Measurements from ENCODE around the gene TRIM25.

Gene TRIM25

DNA sequence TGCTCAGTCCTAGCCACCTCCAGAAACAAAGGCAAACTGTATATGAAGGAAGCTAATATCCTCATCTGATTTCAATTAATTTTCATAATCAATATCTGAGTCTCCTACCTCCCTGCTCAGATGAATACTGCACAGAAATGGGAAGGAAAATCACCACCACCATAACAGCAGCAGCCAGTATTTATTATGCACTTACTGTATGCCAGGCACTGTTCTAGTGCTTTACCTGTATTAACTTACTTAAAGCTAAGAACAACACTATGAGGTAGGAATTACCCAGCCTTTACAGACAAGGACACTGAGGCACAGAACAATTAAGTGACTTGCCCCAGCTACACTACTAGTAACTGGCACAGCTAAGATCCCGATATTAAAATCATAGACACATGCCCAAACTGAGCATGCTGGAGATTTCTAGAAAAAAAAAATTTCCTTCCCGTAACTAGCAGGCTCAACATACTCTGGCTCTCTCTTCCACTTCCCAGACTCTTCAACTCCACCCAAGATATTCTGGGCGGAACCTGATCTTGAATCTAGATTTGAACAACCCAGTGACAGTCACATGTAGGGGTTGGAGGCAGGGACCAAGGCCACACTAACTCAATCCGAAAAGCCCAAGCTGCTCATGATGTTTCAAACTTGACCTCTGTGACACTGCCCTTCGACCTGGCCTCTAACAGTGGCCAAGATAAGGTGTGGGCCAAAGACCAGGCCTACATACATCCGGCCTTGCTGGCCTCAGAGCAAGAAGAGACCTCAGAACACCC lies 3.9 kb downstream of the TRIM25 start:
- Histone ChIP-seq H3K9ac (ENCODE audit: low read depth, low read length) (no peak overlapping the region), H3K4me3 (ENCODE audit: low read length) (no peak overlapping the region), H3K4me1 (ENCODE audit: insufficient read depth, low read length) (peaks cover 2% of the 10 kb centered on the region; the same call in 1 of the 2 replicates), H3K27me3 (ENCODE audit: insufficient read depth, low read length) (peaks cover 24% of the 10 kb centered on the region), H3K36me3 (ENCODE audit: insufficient read depth, low read length) (peaks cover 34% of the 10 kb centered on the region), H3K9me3 (ENCODE audit: insufficient read depth, low read depth, low read length) (no peaks in the 10 kb centered on the region), H3K27ac (ENCODE audit: low read depth, low read length) (no peak overlapping the region)
- WGBS, result 94% methylated on average over 6 of the region's 6 CpGs

- no peaks in the 10 kb centered on the region for H3K9me3 ChIP-seq (ENCODE audit: insufficient read depth, low read depth, low read length)
- no peak overlapping the region for H3K9ac ChIP-seq (ENCODE audit: low read depth, low read length)
- H3K27ac ChIP-seq (ENCODE audit: low read depth, low read length), result no peak overlapping the region
- no peaks in the 10 kb centered on the region for H3K4me1 ChIP-seq (ENCODE audit: insufficient read depth, low read length)
- H3K36me3 ChIP-seq (ENCODE audit: insufficient read depth, low read length), result peaks cover 51% of the 10 kb centered on the region
- peaks cover 8% of the 10 kb centered on the region for H3K27me3 ChIP-seq (ENCODE audit: insufficient read depth, low read length)
- 92% methylated on average over 9 of the region's 9 CpGs for WGBS
- no peak overlapping the region for H3K4me3 ChIP-seq (ENCODE audit: low read length)
Measured at GRCh38 chr17:56908001-56908542, 5.8 kb downstream of the TRIM25 start.

- H3K36me3 ChIP-seq (ENCODE audit: insufficient read depth, low read length), result peaks cover 87% of the 10 kb centered on the region
- no peak overlapping the region for H3K9ac ChIP-seq (ENCODE audit: low read depth, low read length)
- no peak overlapping the region for H3K27ac ChIP-seq (ENCODE audit: low read depth, low read length)
- no peaks in the 10 kb centered on the region for H3K4me1 ChIP-seq (ENCODE audit: insufficient read depth, low read length)
- no peaks in the 10 kb centered on the region for H3K9me3 ChIP-seq (ENCODE audit: insufficient read depth, low read depth, low read length)
- H3K4me3 ChIP-seq (ENCODE audit: low read length), result no peak overlapping the region
- 98% methylated on average over 5 of the region's 5 CpGs for WGBS
- no peaks in the 10 kb centered on the region for H3K27me3 ChIP-seq (ENCODE audit: insufficient read depth, low read length)
Measured at GRCh38 chr17:56903560-56903959, 10.3 kb downstream of the TRIM25 start.

DNA sequence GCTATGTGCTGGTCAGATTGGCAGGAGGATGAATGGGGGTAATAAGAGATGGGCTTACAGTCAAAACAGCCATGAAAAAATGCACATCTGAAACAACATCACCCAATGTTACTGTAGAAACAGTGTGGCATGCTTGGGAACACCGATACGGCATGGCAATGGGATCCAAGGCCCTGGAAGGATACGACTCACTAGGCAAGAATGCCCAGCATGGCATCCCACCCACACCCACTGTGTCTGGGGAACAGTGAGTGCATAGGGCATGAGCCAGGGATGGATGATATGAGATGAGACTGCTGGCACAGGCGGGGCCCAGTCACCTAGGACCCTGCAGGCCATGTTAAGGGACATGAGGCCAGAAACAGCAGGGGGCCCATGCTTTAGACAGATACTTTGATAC lies 11.5 kb downstream of the TRIM25 start:
- no peaks in the 10 kb centered on the region for H3K9me3 ChIP-seq (ENCODE audit: insufficient read depth, low read depth, low read length)
- peaks cover 83% of the 10 kb centered on the region for H3K36me3 ChIP-seq (ENCODE audit: insufficient read depth, low read length)
- no peak overlapping the region for H3K27ac ChIP-seq (ENCODE audit: low read depth, low read length)
- 97% methylated on average over 4 of the region's 4 CpGs for WGBS
- H3K9ac ChIP-seq (ENCODE audit: low read depth, low read length), result no peak overlapping the region
- H3K4me1 ChIP-seq (ENCODE audit: insufficient read depth, low read length), result no peaks in the 10 kb centered on the region
- H3K4me3 ChIP-seq (ENCODE audit: low read length), result no peak overlapping the region
- H3K27me3 ChIP-seq (ENCODE audit: insufficient read depth, low read length), result no peaks in the 10 kb centered on the region

DNA sequence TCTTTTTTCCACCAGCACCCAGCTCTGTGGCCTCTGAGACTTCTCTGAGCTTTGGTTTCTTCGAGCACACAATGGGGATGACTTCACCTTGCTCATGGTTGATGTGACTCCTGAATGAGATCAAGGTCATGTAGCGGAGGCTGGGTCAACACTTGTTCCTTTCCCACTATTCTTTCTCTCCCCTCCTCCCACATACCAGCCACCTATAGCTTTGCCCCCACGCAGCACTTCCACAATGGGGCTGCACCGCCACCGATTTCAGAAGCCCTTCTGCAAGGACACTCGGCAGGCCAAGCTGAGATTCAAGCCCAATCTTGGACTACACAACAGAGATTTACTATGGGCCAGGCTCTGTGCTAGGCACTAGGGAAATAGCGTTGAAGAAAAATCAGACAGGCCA lies 14.4 kb downstream of the TRIM25 start:
- Histone ChIP-seq H3K4me1 (ENCODE audit: insufficient read depth, low read length) (0 out of 2 replicates have a peak, but pooled peaks cover 4% of the 10 kb centered on the region), H3K36me3 (ENCODE audit: insufficient read depth, low read length) (peaks cover 70% of the 10 kb centered on the region), H3K27me3 (ENCODE audit: insufficient read depth, low read length) (no peaks in the 10 kb centered on the region), H3K9me3 (ENCODE audit: insufficient read depth, low read depth, low read length) (no peaks in the 10 kb centered on the region), H3K4me3 (ENCODE audit: low read length) (no peak overlapping the region), H3K27ac (ENCODE audit: low read depth, low read length) (no peak overlapping the region), H3K9ac (ENCODE audit: low read depth, low read length) (no peak overlapping the region)
- 95% methylated on average over 7 of the region's 7 CpGs for WGBS

DNA sequence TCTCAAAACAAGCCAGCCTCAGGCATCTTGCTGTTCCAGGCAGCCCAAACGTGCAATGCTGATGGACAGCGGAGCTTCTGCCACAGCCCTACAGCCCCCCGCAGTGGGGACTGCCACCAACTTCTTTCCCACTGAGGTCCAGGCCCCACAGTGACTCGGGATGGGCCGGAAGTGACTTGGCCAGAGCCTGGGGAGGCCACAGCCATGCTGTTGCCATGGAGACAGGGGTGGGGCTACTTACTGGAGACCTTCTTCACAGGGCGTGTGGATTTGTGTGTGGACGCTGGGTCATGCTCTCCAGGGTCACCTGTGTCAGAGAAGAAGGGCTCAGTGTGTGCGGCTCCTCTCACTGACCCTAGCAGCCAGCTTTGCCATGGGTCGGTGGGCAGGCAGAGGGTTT lies 15.0 kb downstream of the TRIM25 start:
- H3K4me1 ChIP-seq (ENCODE audit: insufficient read depth, low read length), result 0 out of 2 replicates have a peak, but pooled peaks cover 4% of the 10 kb centered on the region
- peaks cover 65% of the 10 kb centered on the region for H3K36me3 ChIP-seq (ENCODE audit: insufficient read depth, low read length)
- no peak overlapping the region for H3K4me3 ChIP-seq (ENCODE audit: low read length)

DNA sequence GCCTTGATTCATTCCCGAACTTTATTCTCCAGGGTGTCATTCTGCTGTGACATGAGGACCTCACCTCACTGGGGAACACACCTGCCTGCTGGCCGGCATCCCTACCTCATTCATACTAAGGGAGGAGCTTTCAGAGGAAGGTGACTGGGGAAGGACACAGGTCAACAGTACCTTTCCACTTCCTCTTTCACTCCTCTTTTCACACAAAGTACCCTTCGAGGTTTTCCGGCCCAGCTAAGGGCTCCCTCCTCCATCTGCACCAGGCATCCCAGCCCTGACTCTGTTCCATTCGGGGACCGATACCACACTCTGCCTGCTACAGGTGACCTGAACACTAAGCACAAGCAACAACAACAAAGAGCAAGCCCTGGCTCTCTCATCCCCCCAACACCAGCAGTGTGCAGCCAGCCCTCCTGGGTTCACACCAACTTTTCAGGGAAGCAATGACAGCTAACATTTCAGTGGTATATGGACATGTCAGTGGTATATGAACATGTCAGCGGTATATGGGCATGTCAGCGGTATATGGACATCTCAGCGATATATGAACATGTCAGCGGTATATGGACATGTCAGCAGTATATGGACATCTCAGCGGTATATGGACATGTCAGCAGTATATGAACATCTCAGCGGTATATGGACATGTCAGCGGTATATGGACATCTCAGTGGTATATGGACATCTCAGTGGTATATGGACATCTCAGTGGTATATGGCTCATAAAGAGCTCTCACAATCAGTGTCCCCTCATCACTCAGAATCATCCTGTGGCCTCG lies 16.0 kb downstream of the TRIM25 start:
- Histone ChIP-seq H3K9ac (ENCODE audit: low read depth, low read length) (no peak overlapping the region), H3K27ac (ENCODE audit: low read depth, low read length) (no peak overlapping the region), H3K36me3 (ENCODE audit: insufficient read depth, low read length) (peaks cover 58% of the 10 kb centered on the region), H3K4me1 (ENCODE audit: insufficient read depth, low read length) (0 out of 2 replicates have a peak, but pooled peaks cover 4% of the 10 kb centered on the region), H3K27me3 (ENCODE audit: insufficient read depth, low read length) (no peaks in the 10 kb centered on the region), H3K4me3 (ENCODE audit: low read length) (no peak overlapping the region), H3K9me3 (ENCODE audit: insufficient read depth, low read depth, low read length) (no peaks in the 10 kb centered on the region)
- WGBS, result 94% methylated on average over 14 of the region's 14 CpGs

More for the DNA sequence above, 15.0 kb downstream of the TRIM25 start:
- Histone ChIP-seq H3K9me3 (ENCODE audit: insufficient read depth, low read depth, low read length) (no peaks in the 10 kb centered on the region), H3K9ac (ENCODE audit: low read depth, low read length) (no peak overlapping the region), H3K27me3 (ENCODE audit: insufficient read depth, low read length) (no peaks in the 10 kb centered on the region), H3K27ac (ENCODE audit: low read depth, low read length) (no peak overlapping the region)
- WGBS, result 82% methylated on average over 9 of the region's 9 CpGs

DNA sequence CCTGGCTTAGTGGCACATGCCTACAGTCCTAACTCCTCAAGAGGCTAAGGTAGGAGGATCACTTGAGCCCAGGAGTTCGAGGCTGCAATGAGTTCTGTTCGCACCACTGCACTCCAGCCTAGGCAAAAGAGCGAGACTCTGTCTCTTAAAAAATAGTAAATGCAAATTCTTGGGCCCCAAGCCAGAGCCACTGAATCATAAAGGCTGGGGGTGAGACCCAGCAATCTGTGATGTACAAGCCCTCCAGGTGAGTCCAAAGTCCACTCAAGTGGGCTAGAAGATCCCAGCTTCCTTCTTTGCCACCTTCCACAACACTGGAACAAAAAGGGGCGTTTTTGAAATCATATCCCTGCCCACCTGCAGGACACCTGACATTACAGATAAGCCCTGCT lies 16.9 kb downstream of the TRIM25 start:
- H3K9ac ChIP-seq (ENCODE audit: low read depth, low read length), result no peak overlapping the region
- no peak overlapping the region for H3K27ac ChIP-seq (ENCODE audit: low read depth, low read length)
- H3K9me3 ChIP-seq (ENCODE audit: insufficient read depth, low read depth, low read length), result no peaks in the 10 kb centered on the region
- peaks cover 53% of the 10 kb centered on the region for H3K36me3 ChIP-seq (ENCODE audit: insufficient read depth, low read length)
- H3K27me3 ChIP-seq (ENCODE audit: insufficient read depth, low read length), result no peaks in the 10 kb centered on the region
- WGBS, result 91% methylated on average over 4 of the region's 4 CpGs
- 0 out of 2 replicates have a peak, but pooled peaks cover 4% of the 10 kb centered on the region for H3K4me1 ChIP-seq (ENCODE audit: insufficient read depth, low read length)
- H3K4me3 ChIP-seq (ENCODE audit: low read length), result no peak overlapping the region

GRCh38 chr17:56896217-56896967 lies 17.5 kb downstream of the TRIM25 start:
- Histone ChIP-seq H3K27me3 (ENCODE audit: insufficient read depth, low read length) (no peaks in the 10 kb centered on the region), H3K36me3 (ENCODE audit: insufficient read depth, low read length) (peaks cover 51% of the 10 kb centered on the region), H3K4me1 (ENCODE audit: insufficient read depth, low read length) (0 out of 2 replicates have a peak, but pooled peaks cover 4% of the 10 kb centered on the region), H3K9ac (ENCODE audit: low read depth, low read length) (no peak overlapping the region), H3K9me3 (ENCODE audit: insufficient read depth, low read depth, low read length) (no peaks in the 10 kb centered on the region), H3K4me3 (ENCODE audit: low read length) (no peak overlapping the region), H3K27ac (ENCODE audit: low read depth, low read length) (no peak overlapping the region; the same call in 1 of the 2 replicates)
- 76% methylated on average over 3 of the region's 3 CpGs for WGBS

- Histone ChIP-seq H3K4me3 (ENCODE audit: low read length) (no peak overlapping the region), H3K27ac (ENCODE audit: low read depth, low read length) (no peak overlapping the region), H3K36me3 (ENCODE audit: insufficient read depth, low read length) (peaks cover 41% of the 10 kb centered on the region), H3K4me1 (ENCODE audit: insufficient read depth, low read length) (0 out of 2 replicates have a peak, but pooled peaks cover 4% of the 10 kb centered on the region), H3K9ac (ENCODE audit: low read depth, low read length) (no peak overlapping the region), H3K27me3 (ENCODE audit: insufficient read depth, low read length) (no peaks in the 10 kb centered on the region), H3K9me3 (ENCODE audit: insufficient read depth, low read depth, low read length) (no peaks in the 10 kb centered on the region)
- WGBS, result 93% methylated on average over 20 of the region's 20 CpGs
Measured at GRCh38 chr17:56894859-56895455, 18.9 kb downstream of the TRIM25 start.
